Measurements from ENCODE around the gene SP4. TPM values are rescaled to one million over a fixed set of nuclear protein-coding genes. Genes with fewer than 3 reads are reported as not detected.
A peak's percentile ranks its signal among the peaks of the same experiment; 100 is the strongest.

Gene SP4
- total and polyA plus RNA-seq, 2 of the 4 experiments (the other 2 are of a cell fraction): 0.97 to 5.9 TPM

DNA sequence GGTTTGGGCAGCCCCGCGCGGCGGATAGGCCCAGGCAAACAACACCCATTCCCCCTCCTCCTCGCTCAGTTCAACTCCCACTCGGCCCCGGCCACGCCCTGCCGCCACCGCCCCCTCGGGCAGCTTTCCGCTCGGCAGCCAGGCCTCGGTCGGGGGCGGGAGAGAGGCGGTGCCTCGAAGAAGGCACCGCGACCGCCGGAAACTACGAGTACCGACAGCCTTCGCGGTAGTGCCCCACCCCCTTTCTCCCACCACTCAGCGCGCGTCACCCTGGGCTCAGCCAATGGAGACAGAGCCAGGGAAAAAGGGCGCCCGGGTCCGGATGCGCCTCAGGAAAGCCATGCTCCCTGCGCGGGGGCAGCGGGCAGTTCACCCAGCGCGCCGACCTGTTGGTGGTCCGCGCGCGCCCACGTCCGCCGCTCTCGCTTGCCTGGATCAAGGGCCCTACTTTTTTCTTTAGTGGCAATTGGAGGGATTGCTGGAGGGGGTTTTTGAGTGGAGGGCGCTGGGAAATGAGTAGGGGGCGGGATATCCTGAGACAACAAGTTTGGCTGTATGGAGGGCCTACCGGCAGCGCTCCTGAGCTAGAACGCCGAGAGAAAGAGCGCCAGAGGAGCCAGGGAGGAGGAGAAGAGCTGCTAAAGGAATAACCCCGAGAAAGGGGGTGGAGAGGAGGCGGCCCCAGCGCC, 557 bp upstream of the SP4 start:
- Histone ChIP-seq H4K8ac (ENCODE audit: low read depth in 2 of 2, low read length in 2 of 2) (no peak overlapping the region; a peak in 1 of 4 replicates), H3K23ac (ENCODE audit: low read depth, low read length) (no peak overlapping the region), H3K4me2 (ENCODE audit: low read depth, low read length) (peak overlapping the region; percentile 63), H3K27ac (ENCODE audit: insufficient read depth, low read length) (peak overlapping the region; percentile 22; the same call in 1 of the 2 replicates), H3K79me1 (ENCODE audit: low read depth in 1 of 2, low read length in 2 of 2) (peaks cover 0 to 2% of the 10 kb centered on the region in 2 experiments; a peak in 2 of 4 replicates), H2AFZ (replicated peaks; ENCODE audit: low read length, poor library complexity) (peak overlapping the region; percentile 97), H2BK120ac (ENCODE audit: low read depth, low read length) (no peak overlapping the region), H3K27me3 (ENCODE audit: control insufficient read depth, insufficient read depth, low read length) (no peaks in the 10 kb centered on the region), H3K14ac (replicated peaks; ENCODE audit: low read depth, low read length) (no peak overlapping the region), H4K91ac (ENCODE audit: insufficient read depth, low read depth, low read length) (no peak overlapping the region), H2AK9ac (replicated peaks; ENCODE audit: low read depth, low read length, poor library complexity) (peak overlapping the region; percentile 96), H2BK5ac (ENCODE audit: low read depth, low read length, poor library complexity, severe bottlenecking) (no peak overlapping the region), H3K4me1 (ENCODE audit: control insufficient read depth, insufficient read depth, low read length) (peaks cover 4% of the 10 kb centered on the region; the same call in 1 of the 2 replicates), H2AK5ac (ENCODE audit: low read depth, low read length) (no peak overlapping the region), H3K9me1 (ENCODE audit: insufficient read depth, low read length) (peaks cover 4% of the 10 kb centered on the region), H3K56ac (ENCODE audit: extremely low read depth, insufficient read depth, low read length) (no peak overlapping the region), H2BK15ac (ENCODE audit: low read depth, low read length) (no peak overlapping the region), H3K18ac (ENCODE audit: low read depth, low read length) (no peak overlapping the region), H3K9me3 (ENCODE audit: control insufficient read depth, insufficient read depth, low read length) (no peaks in the 10 kb centered on the region), H3K9ac (ENCODE audit: low read depth, low read length) (no peak overlapping the region), H3K36me3 (ENCODE audit: control insufficient read depth, insufficient read depth, low read length) (no peaks in the 10 kb centered on the region), H3K4me3 (ENCODE audit: insufficient read depth, low read depth, low read length) (peak overlapping the region; percentile 61), H4K5ac (ENCODE audit: low read depth, low read length) (no peak overlapping the region), H4K20me1 (ENCODE audit: insufficient read depth, low read length) (no peaks in the 10 kb centered on the region), H2BK20ac (ENCODE audit: low read depth, low read length) (no peak overlapping the region), H3K4ac (ENCODE audit: low read depth, low read length) (no peak overlapping the region; the same call in 1 of the 2 replicates)
- in situ Hi-C loops (cut with MboI; ENCODE audit: low sequenced_read_pairs) (no loop called here), dilution Hi-C loops (cut with HindIII; ENCODE audit: low sequenced_read_pairs, unreplicated experiment) (no loop called here), intact Hi-C loops (cut with micrococcal nuclease) (loop anchor here (5.0 kb wide), 2 partner anchors 80 to 640 kb away; partner anchors contain the start of gene SP8)
- CTCF ChIA-PET: no interaction called here
- 0% methylated on average over 9 of the region's 57 CpGs; no CpG with 5 or more reads in 1 of the 2 experiments for WGBS, 2 experiments (ENCODE audit: extremely low coverage in 2 of 2, insufficient read length in 1 of 2)
- POLR2A ChIA-PET (ENCODE audit: unreplicated experiment): interaction anchor here (0.6 kb wide), 2 partner anchors 20 to 647 kb away, joined by 8 to 17 read pairs; no protein-coding TSS in a partner anchor
- DNase-seq (peak; percentile 97), ATAC-seq (ENCODE audit: low read depth) (peak; percentile 82)
- no TSS peak for BruUV-seq (replicated peaks)
- TF ChIP-seq MXI1 (IDR thresholded peaks at IDR 0.05; ENCODE audit: borderline replicate concordance, low read depth, low read length): peak; percentile 96
- no peak; the same call in 1 of the 2 replicates for TF ChIP-seq RFX5 (IDR thresholded peaks at IDR 0.05; ENCODE audit: low read depth, low read length)
- no peak for TF ChIP-seq MAFK (IDR thresholded peaks at IDR 0.05; ENCODE audit: low read depth, low read length)
- TF ChIP-seq, protein P1, sequence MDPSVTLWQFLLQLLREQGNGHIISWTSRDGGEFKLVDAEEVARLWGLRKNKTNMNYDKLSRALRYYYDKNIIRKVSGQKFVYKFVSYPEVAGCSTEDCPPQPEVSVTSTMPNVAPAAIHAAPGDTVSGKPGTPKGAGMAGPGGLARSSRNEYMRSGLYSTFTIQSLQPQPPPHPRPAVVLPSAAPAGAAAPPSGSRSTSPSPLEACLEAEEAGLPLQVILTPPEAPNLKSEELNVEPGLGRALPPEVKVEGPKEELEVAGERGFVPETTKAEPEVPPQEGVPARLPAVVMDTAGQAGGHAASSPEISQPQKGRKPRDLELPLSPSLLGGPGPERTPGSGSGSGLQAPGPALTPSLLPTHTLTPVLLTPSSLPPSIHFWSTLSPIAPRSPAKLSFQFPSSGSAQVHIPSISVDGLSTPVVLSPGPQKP (IDR thresholded peaks at IDR 0.05; ENCODE audit: borderline replicate concordance, low read depth, low read length): no peak
- TF ChIP-seq BHLHE40 (IDR thresholded peaks at IDR 0.05; ENCODE audit: low read depth, low read length): no peak
- TF ChIP-seq POLR2A (IDR thresholded peaks at IDR 0.05; ENCODE audit: low read depth, low read length): peak; percentile 76
- TF ChIP-seq CHD1 (IDR thresholded peaks at IDR 0.05; ENCODE audit: low read depth, low read length): no peak
- no peak for TF ChIP-seq FOS (IDR thresholded peaks at IDR 0.05; ENCODE audit: low read depth, low read length)
- TF ChIP-seq, protein P2, sequence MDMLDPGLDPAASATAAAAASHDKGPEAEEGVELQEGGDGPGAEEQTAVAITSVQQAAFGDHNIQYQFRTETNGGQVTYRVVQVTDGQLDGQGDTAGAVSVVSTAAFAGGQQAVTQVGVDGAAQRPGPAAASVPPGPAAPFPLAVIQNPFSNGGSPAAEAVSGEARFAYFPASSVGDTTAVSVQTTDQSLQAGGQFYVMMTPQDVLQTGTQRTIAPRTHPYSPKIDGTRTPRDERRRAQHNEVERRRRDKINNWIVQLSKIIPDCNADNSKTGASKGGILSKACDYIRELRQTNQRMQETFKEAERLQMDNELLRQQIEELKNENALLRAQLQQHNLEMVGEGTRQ (IDR thresholded peaks at IDR 0.05; ENCODE audit: low read depth, low read length): 0 out of 2 replicates have a peak, but pooled peaks have one; percentile 1
- peak; percentile 92; the same call in 1 of the 2 replicates for TF ChIP-seq MAZ (IDR thresholded peaks at IDR 0.05; ENCODE audit: borderline replicate concordance, low read depth, low read length)
- TF ChIP-seq RCOR1 (IDR thresholded peaks at IDR 0.05; ENCODE audit: insufficient replicate concordance, low read length): no peak
- no peak for TF ChIP-seq RAD21 (IDR thresholded peaks at IDR 0.05; ENCODE audit: low read length)
- TF ChIP-seq, protein P3, sequence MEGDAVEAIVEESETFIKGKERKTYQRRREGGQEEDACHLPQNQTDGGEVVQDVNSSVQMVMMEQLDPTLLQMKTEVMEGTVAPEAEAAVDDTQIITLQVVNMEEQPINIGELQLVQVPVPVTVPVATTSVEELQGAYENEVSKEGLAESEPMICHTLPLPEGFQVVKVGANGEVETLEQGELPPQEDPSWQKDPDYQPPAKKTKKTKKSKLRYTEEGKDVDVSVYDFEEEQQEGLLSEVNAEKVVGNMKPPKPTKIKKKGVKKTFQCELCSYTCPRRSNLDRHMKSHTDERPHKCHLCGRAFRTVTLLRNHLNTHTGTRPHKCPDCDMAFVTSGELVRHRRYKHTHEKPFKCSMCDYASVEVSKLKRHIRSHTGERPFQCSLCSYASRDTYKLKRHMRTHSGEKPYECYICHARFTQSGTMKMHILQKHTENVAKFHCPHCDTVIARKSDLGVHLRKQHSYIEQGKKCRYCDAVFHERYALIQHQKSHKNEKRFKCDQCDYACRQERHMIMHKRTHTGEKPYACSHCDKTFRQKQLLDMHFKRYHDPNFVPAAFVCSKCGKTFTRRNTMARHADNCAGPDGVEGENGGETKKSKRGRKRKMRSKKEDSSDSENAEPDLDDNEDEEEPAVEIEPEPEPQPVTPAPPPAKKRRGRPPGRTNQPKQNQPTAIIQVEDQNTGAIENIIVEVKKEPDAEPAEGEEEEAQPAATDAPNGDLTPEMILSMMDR (conservative IDR thresholded peaks at IDR 0.05; ENCODE audit: low read depth, low read length): no peak
- TF ChIP-seq NFE2L2 (IDR thresholded peaks at IDR 0.05; ENCODE audit: low read depth, low read length): no peak
